Activated B cell treated with CpG ODN at 0.5 μM for 24 hours (primary cell): ENCODE measurements around the gene MRPL39. TPM values are rescaled to one million over a fixed set of nuclear protein-coding genes. Genes with fewer than 3 reads are reported as not detected.

Source experiments
- ATAC-seq: fragments of 200-7000 bp; cut with Tn5 transposase; one replicate; pipeline ENCODE4 v1.10.0; 2021; ENCODE audit warnings: low read depth, mild to moderate bottlenecking, moderate library complexity
- CTCF ChIA-PET: fragments of 350-600 bp; sonication (Branson Sonifier 250); formaldehyde crosslinking; loops from one replicate; lab custom pipeline; 2021; ENCODE audit warnings: antibody characterized with exemption; lab: Charles Lee
- POLR2A ChIA-PET: fragments of 350-600 bp; sonication (Branson Sonifier 250); formaldehyde crosslinking; loops from one replicate; lab custom pipeline; 2021; ENCODE audit warnings: antibody characterized with exemption; lab: Charles Lee
- DNase-seq: peaks from one replicate; pipeline ENCODE4 v3.0.0; 2022
- H3K27ac Mint-ChIP-seq: one replicate; pipeline ENCODE4 v1.8.0; 2020; ENCODE audit warnings: mixed read lengths
- H3K27me3 Mint-ChIP-seq: one replicate; pipeline ENCODE4 v1.8.0; 2021; ENCODE audit warnings: mixed read lengths
- H3K36me3 Mint-ChIP-seq: one replicate; pipeline ENCODE4 v1.8.0; 2021; ENCODE audit warnings: low read depth, mixed read lengths
- H3K4me1 Mint-ChIP-seq: one replicate; pipeline ENCODE4 v1.8.0; 2021; ENCODE audit warnings: mixed read lengths
- H3K4me3 Mint-ChIP-seq: one replicate; pipeline ENCODE4 v1.8.0; 2020; ENCODE audit warnings: mild to moderate bottlenecking, mixed read lengths
- H3K9me3 Mint-ChIP-seq: one replicate; pipeline ENCODE4 v1.8.0; 2020; ENCODE audit warnings: mixed read lengths
- CTCF ChIP-seq: fragments of 200-600 bp; IDR thresholded peaks from one replicate; pipeline ENCODE4 v1.8.0; 2022; ENCODE audit warnings: antibody characterized with exemption, mild to moderate bottlenecking
- intact Hi-C: fragments of 100-400 bp; cut with micrococcal nuclease; formaldehyde crosslinking; loops from one replicate; pipeline ENCODE4 v1.15.1; 2024
- total RNA-seq: library from RNA; stranded (reverse); gene quantifications from 2 replicates; pipeline ENCODE4 v1.2.3, GENCODE V29; 2022

MRPL39 gene
- total RNA-seq, 1 donor from 2014 or later, result 43.6 TPM

- TF ChIP-seq CTCF, result no peak
- Mint-ChIP-seq H3K36me3 (no peaks in the 10 kb centered on the region), H3K9me3 (no peaks in the 10 kb centered on the region), H3K27me3 (no peaks in the 10 kb centered on the region), H3K4me3 (no peak overlapping the region), H3K4me1 (peaks cover 29% of the 10 kb centered on the region), H3K27ac (no peak overlapping the region)
- ChIA-PET CTCF (no interaction called here), POLR2A (no interaction called here)
- intact Hi-C loops, result no loop called here
- no peak for DNase-seq
- no peak for ATAC-seq
Measured at GRCh38 chr21:25643486-25643885, 36.2 kb upstream of the MRPL39 start.

- no peak for ATAC-seq
- no peak for TF ChIP-seq CTCF
- intact Hi-C loops, result no loop called here
- no peak for DNase-seq
- Mint-ChIP-seq H3K27ac (no peak overlapping the region), H3K36me3 (no peaks in the 10 kb centered on the region), H3K27me3 (no peaks in the 10 kb centered on the region), H3K9me3 (no peaks in the 10 kb centered on the region), H3K4me3 (peak overlapping the region; percentile 75), H3K4me1 (peaks cover 17% of the 10 kb centered on the region)
- ChIA-PET CTCF (interaction anchor here (4.0 kb wide), 1 partner anchor 33 kb away, joined by 30 read pairs; the partner anchor contains the start of gene MRPL39), POLR2A (no interaction called here)
Measured at GRCh38 chr21:25640943-25641292, 33.6 kb upstream of the MRPL39 start.

- Mint-ChIP-seq H3K27ac (peak overlapping the region; percentile 8), H3K4me1 (peaks cover 17% of the 10 kb centered on the region), H3K4me3 (peak overlapping the region; percentile 75), H3K9me3 (no peaks in the 10 kb centered on the region), H3K36me3 (no peaks in the 10 kb centered on the region), H3K27me3 (peaks cover 3% of the 10 kb centered on the region)
- POLR2A ChIA-PET, result no interaction called here
- CTCF ChIA-PET, result interaction anchor here (0.8 to 4.0 kb wide), 2 partner anchors 33 to 103 kb away, joined by 3 to 30 read pairs; partner anchors contain the start of gene MRPL39
- TF ChIP-seq CTCF, result no peak
- ATAC-seq (no peak), DNase-seq (peak; percentile 20)
- intact Hi-C loops, result no loop called here
Measured at GRCh38 chr21:25640202-25640942, 33.1 kb upstream of the MRPL39 start.

- CTCF ChIA-PET, result interaction anchor here (0.8 to 4.0 kb wide), 3 partner anchors 28 to 104 kb away, joined by 3 to 30 read pairs (median 4); partner anchors contain the start of gene MRPL39
- POLR2A ChIA-PET, result interaction anchor here (1.5 kb wide), 1 partner anchor 95 kb away, joined by 4 read pairs; the partner anchor contains the start of genes ATP5PF and GABPA
- peak; percentile 88 for ATAC-seq
- H3K27ac Mint-ChIP-seq, result peak overlapping the region; percentile 63
- TF ChIP-seq CTCF, result peak; percentile 16
- intact Hi-C loops, result loop anchor here (1.0 kb wide), 4 partner anchors 31 to 218 kb away; partner anchors contain the start of genes ATP5PF and GABPA
- peaks cover 17% of the 10 kb centered on the region for H3K4me1 Mint-ChIP-seq
- peak overlapping the region; percentile 75 for H3K4me3 Mint-ChIP-seq
- H3K27me3 Mint-ChIP-seq, result peaks cover 4% of the 10 kb centered on the region
- no peaks in the 10 kb centered on the region for H3K9me3 Mint-ChIP-seq
- H3K36me3 Mint-ChIP-seq, result no peaks in the 10 kb centered on the region
- peak; percentile 55 for DNase-seq
Measured at GRCh38 chr21:25639551-25640201, 32.4 kb upstream of the MRPL39 start.
